Stimulated activated CD4-positive, alpha-beta T cell treated with anti-CD3 and anti-CD28 coated beads, Interleukin-15, amount 100 ng/mL, for 48 hours (primary cell): ENCODE measurements around the gene ITGAD.

ENCODE experiments used
- DNase-seq, 2 donors: peaks; one replicate each; pipeline ENCODE4 v3.0.0-alpha.2; 2020; ENCODE audit warnings: low read depth in 2 of 2

The ITGAD gene

GRCh38 chr16:31459687-31460581, 66.8 kb downstream of the ITGAD start:
- peak; percentile 100 for DNase-seq

- no peak for DNase-seq
Measured at GRCh38 chr16:31460582-31461002, 67.5 kb downstream of the ITGAD start.

- no peak for DNase-seq
Measured at GRCh38 chr16:31461201-31461920, 68.2 kb downstream of the ITGAD start.

- DNase-seq, result no peak
Measured at GRCh38 chr16:31461921-31462804, 69.0 kb downstream of the ITGAD start.

GRCh38 chr16:31464348-31464769, 71.2 kb downstream of the ITGAD start:
- DNase-seq, result no peak

GRCh38 chr16:31464781-31465260, 71.7 kb downstream of the ITGAD start:
- no peak for DNase-seq

GRCh38 chr16:31465788-31466370, 72.7 kb downstream of the ITGAD start:
- DNase-seq, result no peak

- no peak for DNase-seq
Measured at GRCh38 chr16:31466381-31466841, 73.3 kb downstream of the ITGAD start.

GRCh38 chr16:31467151-31467773, 74.1 kb downstream of the ITGAD start:
- no peak for DNase-seq

- DNase-seq, result no peak
Measured at GRCh38 chr16:31467858-31468257, 74.7 kb downstream of the ITGAD start.

GRCh38 chr16:31470615-31471014, 77.5 kb downstream of the ITGAD start:
- DNase-seq, result no peak

GRCh38 chr16:31471241-31471874, 78.2 kb downstream of the ITGAD start:
- no peak for DNase-seq

- no peak for DNase-seq
Measured at GRCh38 chr16:31471875-31472708, 79.0 kb downstream of the ITGAD start, which contains the start of gene TGFB1I1. Gene TGFB1I1 (plus strand): TSS chr16:31472152. CDS start chr16:31472189, 37 bp downstream.

- peak in 1 of 2 donors; percentile 41 for DNase-seq
Measured at GRCh38 chr16:31472709-31473203, 79.6 kb downstream of the ITGAD start.

GRCh38 chr16:31473264-31473984, 80.3 kb downstream of the ITGAD start:
- no peak for DNase-seq

- DNase-seq, result no peak
Measured at GRCh38 chr16:31474173-31474714, 81.1 kb downstream of the ITGAD start.

- no peak for DNase-seq
Measured at GRCh38 chr16:31474773-31475738, 81.9 kb downstream of the ITGAD start.
